HG02678 (cell line): ENCODE data around the gene GAL3ST1.
"Not testable (repeated sequence)": the region's sequence is repeated elsewhere in the genome, so short reads cannot be mapped to it uniquely, and the experiment has no call there.

Source experiments
- ATAC-seq: cut with Tn5 transposase; IDR thresholded peaks from one replicate; pipeline ENCODE4 v1.9.1; 2021; ENCODE audit warnings: mild to moderate bottlenecking, moderate library complexity; ENCODE audit not compliant: unreplicated experiment

Gene GAL3ST1, protein sequence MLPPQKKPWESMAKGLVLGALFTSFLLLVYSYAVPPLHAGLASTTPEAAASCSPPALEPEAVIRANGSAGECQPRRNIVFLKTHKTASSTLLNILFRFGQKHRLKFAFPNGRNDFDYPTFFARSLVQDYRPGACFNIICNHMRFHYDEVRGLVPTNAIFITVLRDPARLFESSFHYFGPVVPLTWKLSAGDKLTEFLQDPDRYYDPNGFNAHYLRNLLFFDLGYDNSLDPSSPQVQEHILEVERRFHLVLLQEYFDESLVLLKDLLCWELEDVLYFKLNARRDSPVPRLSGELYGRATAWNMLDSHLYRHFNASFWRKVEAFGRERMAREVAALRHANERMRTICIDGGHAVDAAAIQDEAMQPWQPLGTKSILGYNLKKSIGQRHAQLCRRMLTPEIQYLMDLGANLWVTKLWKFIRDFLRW

DNA sequence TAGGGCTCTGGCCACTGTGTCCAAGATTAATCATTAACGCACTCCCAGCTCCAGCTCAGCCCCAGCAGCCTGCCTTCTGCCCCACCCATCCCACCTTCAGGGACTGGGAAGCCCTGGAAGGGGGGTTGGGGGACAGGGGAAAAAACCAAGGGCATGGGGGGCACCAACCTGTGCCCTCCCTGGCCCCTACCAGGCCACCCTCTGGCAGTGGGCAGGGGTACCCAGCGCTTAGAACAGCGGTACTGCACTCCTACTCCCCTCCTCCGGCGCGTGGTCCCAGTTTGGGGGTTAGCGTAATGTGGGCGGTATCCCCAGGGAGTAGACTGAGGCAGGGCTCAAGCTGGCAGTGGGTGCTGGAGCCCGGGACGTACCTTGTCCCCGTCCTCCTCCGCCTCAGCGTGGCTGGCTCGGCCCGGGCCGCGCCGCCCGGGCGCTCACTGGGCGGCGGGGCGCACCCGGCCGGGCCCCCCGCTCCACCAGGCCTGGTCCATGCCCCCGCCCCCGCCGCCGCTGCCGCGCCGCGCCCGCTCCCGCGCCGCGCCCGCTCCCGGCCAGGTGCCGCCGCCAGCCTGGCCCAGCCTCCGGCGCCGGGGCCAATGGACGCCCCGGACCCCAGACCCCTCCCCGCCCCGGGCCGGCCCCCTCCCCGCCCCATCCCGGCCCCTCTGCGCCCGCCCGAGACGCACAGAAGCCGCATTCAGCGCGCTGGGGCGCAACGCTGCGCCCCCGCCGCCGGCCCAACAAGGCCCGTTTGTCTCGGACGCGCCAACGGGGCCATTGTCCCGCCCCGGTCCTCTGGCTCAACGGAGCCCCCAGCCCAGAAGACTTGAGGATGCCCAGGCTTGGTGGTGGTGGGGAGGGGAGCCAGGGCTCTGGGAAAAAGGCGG lies at the start of gene GAL3ST1:
TSS of gene GAL3ST1 (minus strand) at position 571 of the 887 bp plus-strand sequence. CDS start 17,273 bp downstream, outside the sequence.
- no peak for ATAC-seq

DNA sequence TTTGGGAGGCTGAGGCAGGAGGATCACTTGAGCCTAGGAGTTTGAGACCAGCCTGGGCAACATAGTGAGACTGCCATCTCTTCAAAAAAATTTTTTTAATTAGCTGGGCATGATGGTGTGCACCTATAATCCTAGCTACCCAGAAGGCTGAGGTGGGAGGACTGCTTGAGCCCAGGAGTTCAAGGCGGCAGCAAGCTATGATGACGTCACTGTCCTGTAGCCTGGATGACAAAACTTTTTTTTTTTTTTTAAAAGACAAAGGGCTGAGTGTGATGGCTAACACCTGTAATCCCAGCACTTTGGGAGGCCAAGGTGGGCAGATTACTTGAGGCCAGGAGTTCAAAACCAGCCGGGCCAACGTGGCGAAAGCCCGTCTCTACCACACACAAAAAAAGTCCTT lies 45.4 kb upstream of the GAL3ST1 start:
- ATAC-seq: not testable (repeated sequence)

DNA sequence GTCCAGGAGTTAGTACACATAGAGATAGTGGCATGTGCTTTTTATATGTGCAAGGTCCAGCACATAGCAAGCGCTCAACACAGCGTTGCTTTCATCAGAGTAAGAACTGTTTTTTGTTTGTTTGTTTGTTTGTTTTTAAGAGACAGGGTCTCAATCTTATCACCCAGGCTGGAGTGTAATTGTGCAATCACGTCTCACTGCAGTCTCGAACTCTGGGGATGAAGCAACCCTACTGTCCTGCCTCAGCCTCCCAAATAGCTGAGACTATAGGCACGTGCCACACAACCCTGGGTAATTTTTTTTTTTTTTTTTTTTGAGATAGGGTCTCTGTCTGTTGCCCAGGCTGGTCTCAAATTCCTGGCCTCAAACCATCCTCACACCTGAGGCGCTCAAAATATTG lies 43.4 kb upstream of the GAL3ST1 start:
- no peak for ATAC-seq

DNA sequence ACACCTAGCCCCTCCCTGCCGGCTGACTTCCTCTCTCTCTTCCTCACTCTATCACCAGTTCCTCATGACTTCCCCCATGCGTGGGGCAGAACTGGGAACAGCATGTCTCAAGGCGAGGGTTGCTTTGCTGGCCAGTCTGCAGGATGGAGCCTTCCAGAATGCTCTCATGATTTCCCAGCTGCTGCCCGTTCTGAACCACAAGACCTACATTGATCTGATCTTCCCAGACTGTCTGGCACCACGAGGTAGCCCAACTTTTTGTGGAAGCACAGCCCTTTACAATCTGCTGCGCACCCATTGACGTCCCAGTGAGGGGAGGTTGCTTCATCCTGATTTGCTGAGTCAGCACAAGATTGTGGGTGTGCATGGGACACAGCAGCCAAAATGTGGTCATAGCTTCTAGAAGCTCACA lies 41.1 kb upstream of the GAL3ST1 start:
- no peak for ATAC-seq

DNA sequence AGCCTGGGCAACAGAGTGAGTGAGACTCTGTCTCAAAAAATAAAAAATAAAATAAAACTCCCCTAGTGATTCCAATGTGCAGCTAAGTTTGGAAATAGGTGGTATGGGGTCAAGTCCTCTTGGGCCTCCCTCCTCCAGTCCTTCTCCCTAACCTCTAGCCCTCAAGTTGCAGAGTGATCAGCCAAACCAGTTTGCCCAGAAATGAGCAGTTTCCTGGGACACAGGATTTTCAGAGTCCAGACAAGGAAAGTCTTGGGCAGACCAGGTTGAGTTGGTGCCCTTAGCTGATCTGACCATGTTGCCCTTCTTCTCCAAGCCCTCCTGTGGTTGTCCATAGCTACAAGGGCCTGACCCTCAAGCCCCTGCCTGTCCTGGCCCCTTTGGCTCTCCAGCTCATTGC lies 40.4 kb upstream of the GAL3ST1 start:
- no peak for ATAC-seq

DNA sequence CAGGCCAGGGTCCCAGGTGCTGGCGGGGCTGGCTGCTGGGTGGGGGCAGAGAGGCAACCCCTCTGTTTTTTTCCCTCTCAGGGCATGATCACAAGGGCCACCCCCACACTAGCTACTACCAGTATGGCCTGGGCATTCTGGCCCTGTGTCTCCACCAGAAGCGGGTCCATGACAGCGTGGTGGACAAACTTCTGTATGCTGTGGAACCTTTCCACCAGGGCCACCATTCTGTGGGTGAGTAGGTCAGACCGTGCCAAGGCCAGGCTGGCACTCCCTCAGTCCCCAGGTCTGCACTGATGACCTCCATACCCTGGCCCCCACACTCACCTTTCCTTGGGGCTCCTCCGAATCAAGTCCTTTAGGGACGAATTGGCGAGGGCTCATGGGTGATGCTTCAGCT lies 39.8 kb upstream of the GAL3ST1 start:
- ATAC-seq: no peak

DNA sequence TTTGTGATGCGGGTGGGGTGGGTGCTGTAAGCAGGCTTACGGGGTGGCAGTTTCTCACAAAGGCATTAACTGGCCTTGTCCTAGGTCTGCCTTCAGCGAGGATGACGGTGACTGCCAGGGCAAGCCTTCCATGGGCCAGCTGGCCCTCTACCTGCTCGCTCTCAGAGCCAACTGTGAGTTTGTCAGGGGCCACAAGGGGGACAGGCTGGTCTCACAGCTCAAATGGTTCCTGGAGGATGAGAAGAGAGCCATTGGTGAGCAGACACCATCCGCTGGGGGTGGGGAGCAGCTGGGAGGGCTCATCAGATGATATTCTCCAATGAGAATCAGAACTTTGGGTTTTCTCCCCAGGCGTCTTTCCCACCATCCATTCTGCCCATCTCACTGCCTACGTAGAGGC lies 38.3 kb upstream of the GAL3ST1 start:
- no peak for ATAC-seq

DNA sequence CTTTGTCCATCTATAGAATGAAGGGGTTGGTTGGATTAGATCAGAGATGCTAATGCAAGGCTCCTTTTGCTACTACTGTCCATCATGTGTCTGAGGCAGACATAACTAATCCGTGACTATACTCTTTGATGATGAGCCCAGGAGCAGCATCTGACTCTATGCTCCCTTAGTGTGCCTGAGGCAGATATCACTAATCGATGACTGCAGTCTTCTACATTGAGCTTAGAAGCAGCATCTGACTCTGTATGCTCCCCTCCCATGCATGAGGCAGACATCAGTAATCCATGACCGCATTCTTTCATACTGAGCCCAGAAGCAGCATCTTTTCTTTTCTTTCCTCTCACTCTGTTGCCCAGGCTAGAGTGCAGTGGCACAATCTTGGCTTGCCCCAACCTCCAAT lies 36.7 kb upstream of the GAL3ST1 start:
- ATAC-seq: no peak

DNA sequence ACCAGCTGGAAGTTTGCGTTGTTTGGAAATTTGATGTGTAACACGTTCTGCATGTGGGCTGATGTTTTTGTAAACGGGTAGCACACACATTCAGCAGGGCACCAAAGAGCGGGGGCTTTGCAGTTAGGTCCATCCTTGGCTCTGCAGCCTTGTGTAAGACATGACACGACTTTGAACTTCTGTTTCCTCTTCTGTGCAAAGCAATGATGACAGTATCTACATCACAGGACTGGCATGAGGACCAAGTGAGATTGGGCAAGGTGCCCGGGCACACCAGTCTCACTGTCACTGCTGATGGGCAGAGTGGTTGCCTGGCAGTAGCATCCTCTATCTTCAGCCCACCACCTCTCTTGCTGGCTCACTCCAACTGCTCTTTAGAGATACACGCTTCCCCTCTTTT lies 35.8 kb upstream of the GAL3ST1 start:
- no peak for ATAC-seq

DNA sequence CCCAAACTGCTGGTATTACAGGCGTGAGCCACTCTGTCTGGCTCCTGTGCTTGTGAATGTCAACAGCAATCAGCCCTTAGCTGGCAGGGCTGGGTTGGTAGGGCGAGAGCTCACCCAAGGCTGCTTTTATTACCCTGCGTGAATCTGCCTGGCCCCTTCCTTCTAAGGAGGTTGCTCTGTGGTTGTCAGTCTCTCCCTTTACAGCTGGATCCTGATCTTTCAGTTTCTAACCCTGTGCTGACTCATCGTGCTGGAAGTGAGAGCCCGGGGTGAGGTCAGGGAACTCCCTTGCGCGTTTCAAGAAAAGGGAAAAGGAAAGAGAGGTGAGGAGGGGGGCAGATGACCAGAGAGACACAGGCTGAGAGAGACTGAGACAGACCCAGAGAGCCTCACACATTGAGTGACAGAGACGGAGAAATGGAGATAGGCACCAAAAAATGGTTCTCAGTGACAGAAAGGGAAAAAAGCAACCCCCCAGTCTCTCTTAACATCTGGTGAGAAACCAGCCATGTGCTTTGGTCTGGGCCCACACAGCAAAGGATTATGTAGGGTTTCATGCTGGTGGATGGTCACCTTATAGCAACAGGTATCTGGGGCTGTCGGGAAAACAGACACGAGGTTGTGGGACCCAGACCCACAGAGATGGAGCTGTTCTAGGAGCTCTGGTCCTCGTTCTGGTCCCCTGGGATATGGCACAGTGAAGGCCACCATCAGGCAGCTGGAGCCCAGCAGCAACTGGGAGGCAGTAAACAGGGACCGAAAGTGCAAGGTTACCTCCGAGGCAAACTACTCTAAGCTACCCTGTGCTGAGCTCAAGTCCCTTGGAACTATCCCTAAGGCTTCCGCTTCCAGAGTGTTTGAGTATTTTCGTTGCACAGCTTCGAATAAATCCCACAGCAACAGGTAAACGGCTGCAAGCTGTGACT lies 35.1 kb upstream of the GAL3ST1 start:
- no peak for ATAC-seq

DNA sequence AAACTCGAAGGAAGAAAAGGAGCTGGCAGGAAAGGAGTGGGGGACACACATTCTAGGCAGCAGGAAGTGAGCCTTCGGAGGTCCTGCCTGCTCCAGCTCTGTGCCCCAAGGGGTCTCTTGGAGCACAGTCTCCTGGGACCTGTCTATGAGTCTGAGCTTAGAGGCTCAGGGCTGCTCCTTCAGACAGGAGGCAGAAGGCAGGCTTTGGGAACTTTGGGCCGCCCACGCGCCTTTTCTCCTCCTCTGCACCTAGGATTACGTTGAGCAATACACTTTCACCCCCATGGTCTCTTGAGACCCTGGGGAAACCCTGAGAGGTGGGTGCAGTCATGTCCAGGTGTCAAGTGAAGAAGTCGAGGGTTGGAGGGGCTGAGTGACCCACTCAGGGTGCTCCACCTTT lies 33.5 kb upstream of the GAL3ST1 start:
- no peak for ATAC-seq

DNA sequence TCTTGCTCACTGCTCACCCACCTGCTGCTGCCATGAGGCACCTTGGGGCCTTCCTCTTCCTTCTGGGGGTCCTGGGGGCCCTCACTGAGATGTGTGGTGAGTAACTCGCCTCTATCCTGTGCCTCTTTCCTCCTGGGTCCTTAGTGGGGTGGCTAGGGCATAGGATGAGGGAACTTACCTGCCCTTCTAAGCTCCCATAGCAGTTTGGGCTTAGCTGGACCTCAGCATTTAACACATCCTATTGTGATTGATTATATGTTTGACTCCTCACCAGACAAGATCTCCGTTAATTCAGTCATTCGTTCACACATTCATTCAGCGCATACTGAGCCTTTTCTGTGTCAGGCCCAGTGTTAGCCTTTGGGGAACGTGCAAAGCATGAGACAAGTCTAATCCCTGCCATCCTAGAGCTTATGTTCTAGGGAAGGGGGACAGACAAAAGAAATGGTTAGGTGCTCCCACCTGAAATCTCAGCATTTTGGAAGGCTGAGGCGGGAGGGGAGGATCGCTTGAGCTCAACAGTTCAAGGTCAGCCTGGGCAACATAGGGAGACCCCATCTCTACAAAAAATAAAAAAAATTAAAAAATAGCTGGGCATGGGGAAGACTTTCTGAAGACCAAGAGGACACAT lies 33.0 kb upstream of the GAL3ST1 start:
- no peak for ATAC-seq

DNA sequence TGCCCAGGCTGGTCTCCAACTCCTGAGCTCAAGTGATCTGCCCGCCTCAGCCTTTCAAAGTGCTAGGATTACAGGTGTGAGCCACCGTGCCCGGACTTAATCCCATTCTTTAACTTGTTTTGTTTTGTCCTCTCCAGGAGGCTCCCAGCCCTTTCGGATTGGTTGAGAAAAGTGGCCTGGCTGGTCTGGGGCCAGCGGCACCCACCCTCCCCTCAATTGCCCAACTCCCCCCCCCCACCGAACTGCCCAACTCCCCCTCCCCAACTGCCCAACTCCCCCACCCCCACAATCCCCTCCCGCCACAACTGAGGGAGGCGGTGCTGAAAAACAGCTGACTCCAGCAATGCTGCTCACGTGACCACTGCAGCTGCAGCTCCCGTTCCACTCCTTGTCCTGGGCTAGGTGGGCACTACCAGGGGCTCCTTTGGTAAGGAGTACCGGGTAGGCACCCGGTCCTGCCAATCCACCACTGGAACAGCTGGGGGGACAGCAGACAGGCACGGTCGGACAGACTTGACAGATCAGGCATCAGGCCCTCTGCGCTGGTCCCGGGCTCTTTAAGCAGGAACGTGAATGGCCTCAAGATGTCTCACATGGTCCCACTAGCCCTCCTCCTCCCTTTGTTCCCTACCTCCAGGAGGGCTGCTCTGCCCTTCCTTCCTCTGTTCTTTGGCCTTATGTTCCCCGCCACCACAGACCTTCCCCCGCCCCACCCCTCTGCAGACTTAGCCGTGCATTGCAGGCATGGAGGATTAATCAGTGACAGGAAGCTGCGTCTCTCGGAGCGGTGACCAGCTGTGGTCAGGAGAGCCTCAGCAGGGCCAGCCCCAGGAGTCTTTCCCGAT lies 32.2 kb upstream of the GAL3ST1 start, which contains the start of gene TCN2:
TSS of gene TCN2 (plus strand) at position 720 of the 845 bp plus-strand sequence. CDS start 158 bp downstream, outside the sequence.
- ATAC-seq: peak; percentile 61

DNA sequence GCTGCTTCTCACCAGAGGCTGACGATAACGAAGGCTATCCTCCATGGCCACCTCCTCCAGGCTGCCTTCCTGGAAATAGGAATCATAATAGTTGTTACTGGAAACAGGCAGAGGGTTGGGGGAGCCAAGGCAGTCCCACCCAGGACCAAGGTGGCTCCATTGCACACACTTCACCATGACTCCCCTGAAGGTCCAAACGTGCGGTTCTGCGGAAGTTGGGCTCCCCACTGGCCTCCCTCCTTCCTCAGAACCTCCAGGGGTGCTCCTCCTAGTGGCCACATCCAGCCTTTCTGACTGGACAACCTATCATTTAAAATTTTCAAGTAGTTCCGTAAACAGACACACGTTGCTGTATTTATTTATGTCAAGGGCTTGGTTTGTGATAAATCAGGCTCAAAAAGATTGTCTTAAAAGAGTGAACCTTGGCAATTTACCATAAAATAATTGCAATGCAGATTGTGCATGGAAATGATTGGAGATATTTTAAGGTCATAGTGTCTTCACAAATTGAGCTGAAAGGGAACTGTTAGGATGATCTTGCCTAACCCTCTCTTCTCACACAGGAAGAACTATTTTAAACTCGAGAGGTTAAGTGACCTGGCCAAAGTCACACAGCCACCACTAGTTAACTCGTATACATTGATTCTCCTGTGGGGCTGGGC lies 31.1 kb upstream of the GAL3ST1 start:
- ATAC-seq: no peak

DNA sequence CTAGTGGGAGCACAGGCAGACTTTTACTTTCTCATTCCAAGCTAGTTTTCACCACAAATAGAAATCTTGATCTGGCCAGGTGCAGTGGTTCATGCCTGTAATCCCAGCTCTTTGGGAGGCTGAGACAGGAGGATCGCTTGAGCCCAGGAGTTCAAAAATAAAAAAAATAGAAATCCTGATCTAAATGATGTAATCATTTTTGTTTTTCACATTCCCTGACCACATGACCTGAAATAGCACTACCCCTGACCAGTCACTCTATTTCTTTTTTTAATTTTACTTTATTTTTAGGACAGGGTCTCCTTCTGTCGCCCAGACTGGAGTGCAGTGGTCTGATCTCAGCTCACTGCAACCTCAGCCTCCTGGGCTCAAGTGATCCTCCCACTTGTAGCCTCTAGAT lies 30.3 kb upstream of the GAL3ST1 start:
- ATAC-seq: no peak

DNA sequence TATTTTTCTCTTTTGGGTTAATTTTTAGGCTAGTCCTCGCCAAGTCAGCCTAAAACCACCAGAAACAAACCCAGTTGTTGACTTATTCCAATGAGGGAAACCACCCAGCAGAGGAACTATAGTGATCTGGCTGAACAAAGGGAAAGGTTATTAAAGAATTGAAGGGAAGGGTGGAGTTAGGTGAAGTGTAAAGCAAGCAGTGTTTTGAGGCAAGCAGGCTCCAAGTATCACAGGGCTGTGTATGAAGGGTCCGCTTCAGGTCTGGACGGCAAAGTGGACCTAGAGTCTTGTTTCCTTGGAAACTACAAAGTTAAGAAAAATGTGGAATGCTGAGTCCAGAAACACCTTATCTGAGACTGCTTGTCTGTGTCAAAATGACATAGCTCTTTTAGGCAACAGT lies 29.3 kb upstream of the GAL3ST1 start:
- ATAC-seq: no peak

DNA sequence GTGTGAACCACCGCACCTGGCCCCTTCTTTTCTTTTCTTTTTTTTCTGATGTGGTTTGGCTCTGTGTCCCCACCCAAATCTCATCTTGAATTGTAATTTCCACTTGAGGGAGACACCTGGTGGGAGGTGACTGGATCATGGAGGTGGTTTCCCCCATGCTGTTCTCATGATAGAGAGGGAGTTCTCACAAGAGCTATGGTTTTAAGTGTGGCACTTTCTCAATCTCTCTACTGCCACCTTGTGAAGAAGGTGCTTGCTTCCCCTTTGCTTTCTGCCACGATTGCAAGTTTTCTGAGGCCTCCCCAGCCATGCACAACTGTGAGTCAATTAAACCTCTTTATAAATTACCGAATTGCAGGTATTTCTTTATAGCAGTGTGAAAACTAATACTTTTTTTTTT lies 27.6 kb upstream of the GAL3ST1 start:
- ATAC-seq: no peak

DNA sequence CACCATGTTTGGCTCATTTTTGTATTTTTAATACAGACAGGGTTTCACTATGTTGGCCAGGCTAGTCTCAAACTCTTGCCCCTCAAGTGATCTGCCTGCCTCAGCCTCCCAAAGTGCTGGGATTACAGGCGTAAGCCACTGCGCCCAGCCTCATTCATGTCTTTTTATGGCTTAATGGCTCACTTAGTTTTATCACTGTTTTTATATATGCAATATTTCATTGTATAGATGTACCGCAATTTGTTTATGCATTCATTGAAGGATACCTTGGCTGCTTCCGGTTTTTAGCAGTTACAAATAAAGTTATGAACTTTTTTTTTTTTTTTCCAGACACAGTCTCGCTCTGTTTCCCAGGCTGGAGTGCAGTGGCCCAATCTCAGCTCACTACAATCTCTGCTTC lies 27.0 kb upstream of the GAL3ST1 start:
- ATAC-seq: no peak

DNA sequence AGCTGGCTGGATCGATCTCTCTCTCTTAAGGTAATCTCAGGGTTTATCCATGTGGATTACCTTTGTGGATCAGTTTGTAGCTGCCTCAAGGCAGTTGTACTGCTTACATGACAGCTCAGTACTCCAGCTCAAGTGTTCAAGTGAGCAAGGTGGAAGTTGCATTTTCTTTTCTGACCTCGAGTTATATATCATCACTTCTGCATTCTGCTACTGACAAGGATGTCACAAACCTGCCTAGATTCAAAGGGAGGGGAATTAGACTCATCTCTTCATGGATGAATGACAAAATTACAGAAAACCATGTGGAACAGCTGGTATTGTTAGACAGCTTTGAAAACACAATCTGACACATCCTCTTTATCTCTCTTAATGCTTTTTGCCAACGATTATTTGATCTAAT lies 26.5 kb upstream of the GAL3ST1 start:
- no peak for ATAC-seq
